MCF 10A (cell line): ENCODE results near the gene CSKMT. TPM values are rescaled to one million over a fixed set of nuclear protein-coding genes. Genes with fewer than 3 reads are reported as not detected.
"Not testable (repeated sequence)": the region's sequence is repeated elsewhere in the genome, so short reads cannot be mapped to it uniquely, and the experiment has no call there.

ENCODE experiments used
- BruUV-seq: library from RNA; stranded (reverse); fragments of 400-500 nt; replicated peaks from 2 replicates; lab custom pipeline; 2021; lab: Mats Ljungman, UMichigan
- CTCF ChIA-PET: fragments of 300-600 bp; sonication (Branson Sonifier 250); formaldehyde crosslinking; extraction: SDS; loops from one replicate; lab custom pipeline; 2021; ENCODE audit warnings: antibody characterized with exemption, inconsistent platforms; lab: Yijun Ruan, JAX
- POLR2A ChIA-PET: fragments of 300-600, 350-650 bp; sonication (Branson Sonifier 250); formaldehyde crosslinking; extraction: SDS; loops from one replicate; lab custom pipeline; 2020; ENCODE audit warnings: antibody characterized with exemption, inconsistent platforms; lab: Yijun Ruan, JAX
- DNase-seq: peaks from one replicate; pipeline ENCODE4 v3.0.0-alpha.2; 2018; ENCODE audit not compliant: unreplicated experiment
- H3K27ac Mint-ChIP-seq: one replicate; pipeline ENCODE4 v1.8.0; 2022; ENCODE audit warnings: mild to moderate bottlenecking, low read depth, mixed read lengths; ENCODE audit not compliant: unreplicated experiment
- H3K27me3 Mint-ChIP-seq: one replicate; pipeline ENCODE4 v1.8.0; 2022; ENCODE audit warnings: mixed read lengths; ENCODE audit not compliant: insufficient read depth, unreplicated experiment
- H3K36me3 Mint-ChIP-seq: one replicate; pipeline ENCODE4 v1.8.0; 2022; ENCODE audit warnings: mild to moderate bottlenecking, moderate library complexity, mixed read lengths; ENCODE audit not compliant: insufficient read depth, unreplicated experiment
- H3K4me1 Mint-ChIP-seq: one replicate; pipeline ENCODE4 v1.8.0; 2022; ENCODE audit warnings: mixed read lengths; ENCODE audit not compliant: insufficient read depth, unreplicated experiment
- H3K4me3 Mint-ChIP-seq: one replicate; pipeline ENCODE4 v1.8.0; 2022; ENCODE audit warnings: mild to moderate bottlenecking, moderate library complexity, mixed read lengths; ENCODE audit not compliant: unreplicated experiment
- H3K9me3 Mint-ChIP-seq: one replicate; pipeline ENCODE4 v1.8.0; 2022; ENCODE audit warnings: mixed read lengths; ENCODE audit not compliant: unreplicated experiment
- CTCF ChIP-seq: fragments of 200-600 bp; IDR thresholded peaks from one replicate; pipeline ENCODE4 v1.8.0; 2022; ENCODE audit warnings: antibody characterized with exemption, mild to moderate bottlenecking; ENCODE audit not compliant: unreplicated experiment
- intact Hi-C: fragments of 100-400 bp; cut with micrococcal nuclease; formaldehyde crosslinking; loops from 2 replicates; pipeline ENCODE4 v1.14.1; 2022
- total RNA-seq: library from RNA; stranded (reverse); gene quantifications from 2 replicates; pipeline ENCODE4 v1.2.3, GENCODE V29; 2022

CSKMT gene
- total RNA-seq, 1 experiment from 2014 or later = 31.2 TPM

- H3K27ac Mint-ChIP-seq = peak within 1 kb of the TSS; percentile 95
- ChIA-PET CTCF (interaction anchor here (0.5 to 1.5 kb wide), 5 partner anchors 9 to 116 kb away, joined by 3 to 11 read pairs (median 3); no protein-coding TSS in a partner anchor), POLR2A (interaction anchor here (0.5 to 10.6 kb wide), 44 partner anchors 7 to 548 kb away, joined by 3 to 182 read pairs (median 8); partner anchors contain the start of genes B3GAT3, GANAB, GNG3 and HNRNPUL2)
- peak within 1 kb of the TSS; percentile 95 for H3K4me3 Mint-ChIP-seq
- peaks cover 6% of the 10 kb centered on the region for H3K4me1 Mint-ChIP-seq
- H3K9me3 Mint-ChIP-seq = no peaks in the 10 kb centered on the region
- H3K36me3 Mint-ChIP-seq = peaks cover 72% of the 10 kb centered on the region
- BruUV-seq = TSS peak; percentile 22
- H3K27me3 Mint-ChIP-seq = no peaks in the 10 kb centered on the region
- TF ChIP-seq CTCF = no peak
- peak; percentile 85 for DNase-seq
- intact Hi-C loops = loop anchor here (5.0 kb wide), 1 partner anchor 79 kb away; the partner anchor contains the start of gene TUT1
These were observed 6.7 kb downstream of the CSKMT start, which contains the start of the genes LBHD1 and UQCC3 for GRCh38 chr11:62671608-62672389. TSS of gene LBHD1 (minus strand) at chr11:62672267. CDS start at chr11:62670031, 2,236 bp downstream. TSS of gene UQCC3 (plus strand) at chr11:62671673. CDS start at chr11:62671746, 73 bp downstream.

- intact Hi-C loops = loop anchor here (5.0 kb wide), 1 partner anchor 81 kb away; the partner anchor contains the start of gene TUT1
- Mint-ChIP-seq H3K9me3 (no peaks in the 10 kb centered on the region), H3K36me3 (peaks cover 71% of the 10 kb centered on the region), H3K4me1 (peaks cover 20% of the 10 kb centered on the region), H3K27me3 (no peaks in the 10 kb centered on the region), H3K27ac (peak overlapping the region; percentile 95), H3K4me3 (peak overlapping the region; percentile 95)
- BruUV-seq = no TSS peak
- CTCF ChIA-PET = interaction anchor here (0.6 to 1.6 kb wide), 7 partner anchors 10 to 185 kb away, joined by 3 to 5 read pairs (median 4); no protein-coding TSS in a partner anchor
- DNase-seq = no peak
- TF ChIP-seq CTCF = no peak
- POLR2A ChIA-PET = interaction anchor here (0.7 to 10.6 kb wide), 14 partner anchors 8 to 120 kb away, joined by 3 to 182 read pairs (median 26); partner anchors contain the start of genes B3GAT3, C11orf98, CSKMT and GANAB
These were observed 8.0 kb downstream of the CSKMT start for GRCh38 chr11:62673196-62673525.

GRCh38 chr11:62675415-62675814 is 10.3 kb downstream of the CSKMT start:
- H3K27me3 Mint-ChIP-seq, H3K9me3 Mint-ChIP-seq, H3K4me3 Mint-ChIP-seq, DNase-seq, H3K27ac Mint-ChIP-seq, BruUV-seq, intact Hi-C loops: not testable (repeated sequence)
- Mint-ChIP-seq H3K36me3 (peaks cover 61% of the 10 kb centered on the region), H3K4me1 (peaks cover 15% of the 10 kb centered on the region)
- CTCF ChIA-PET = interaction anchor here (0.6 to 0.7 kb wide), 2 partner anchors 281 to 299 kb away, joined by 4 read pairs; no protein-coding TSS in a partner anchor
- POLR2A ChIA-PET = interaction anchor here (1.2 to 7.1 kb wide), 4 partner anchors 7 to 84 kb away, joined by 3 to 132 read pairs (median 29); partner anchors contain the start of genes B3GAT3, C11orf98, CSKMT and INTS5

DNA sequence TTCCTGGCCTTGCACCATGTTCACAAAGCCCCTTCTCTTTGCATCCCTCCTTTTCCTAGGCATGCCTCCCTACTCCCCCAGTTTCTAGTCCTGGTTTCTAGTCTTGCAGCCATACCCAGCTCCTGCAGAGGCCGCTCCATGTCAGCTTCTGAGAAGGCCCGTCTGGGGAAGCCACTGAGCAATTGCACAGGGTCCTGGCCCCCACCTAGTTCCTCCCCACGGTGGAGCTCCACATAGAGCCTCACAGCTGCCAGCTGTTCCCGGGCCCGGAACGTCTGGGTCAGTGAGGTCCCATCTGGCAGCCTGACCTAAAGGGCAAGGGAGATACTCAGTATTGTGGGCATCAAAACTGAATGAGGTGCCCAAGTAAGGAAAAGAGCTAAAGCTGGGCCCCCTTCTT is 11.6 kb downstream of the CSKMT start:
- no TSS peak for BruUV-seq
- Mint-ChIP-seq H3K9me3 (no peaks in the 10 kb centered on the region), H3K36me3 (peaks cover 57% of the 10 kb centered on the region), H3K27ac (peak overlapping the region; percentile 94), H3K4me1 (peaks cover 22% of the 10 kb centered on the region), H3K4me3 (peak overlapping the region; percentile 72), H3K27me3 (no peaks in the 10 kb centered on the region)
- POLR2A ChIA-PET = interaction anchor here (0.7 to 7.1 kb wide), 10 partner anchors 8 to 181 kb away, joined by 3 to 132 read pairs (median 6); partner anchors contain the start of genes C11orf98, CSKMT, HNRNPUL2 and INTS5
- CTCF ChIA-PET = interaction anchor here (0.5 to 2.2 kb wide), 6 partner anchors 9 to 1490 kb away, joined by 3 to 8 read pairs (median 4); no protein-coding TSS in a partner anchor
- no peak for TF ChIP-seq CTCF
- DNase-seq = no peak
- intact Hi-C loops = no loop called here
